ENCODE results near the gene TLE1. TPM values are rescaled to one million over a fixed set of nuclear protein-coding genes. Genes with fewer than 3 reads are reported as not detected.
"Not testable (repeated sequence)": the region's sequence is repeated elsewhere in the genome, so short reads cannot be mapped to it uniquely, and the experiment has no call there.

The TLE1 gene
- total RNA-seq, 6 experiments from 2014 or later, result 6.7 to 15.3 (median 13.0) TPM

- peak overlapping the region; percentile 90 for H3K4me3 Mint-ChIP-seq
- H3K4me1 Mint-ChIP-seq (ENCODE audit: low read depth), result peaks cover 19% of the 10 kb centered on the region
- no peaks in the 10 kb centered on the region for H3K9me3 Mint-ChIP-seq
- TF ChIP-seq, protein P1, sequence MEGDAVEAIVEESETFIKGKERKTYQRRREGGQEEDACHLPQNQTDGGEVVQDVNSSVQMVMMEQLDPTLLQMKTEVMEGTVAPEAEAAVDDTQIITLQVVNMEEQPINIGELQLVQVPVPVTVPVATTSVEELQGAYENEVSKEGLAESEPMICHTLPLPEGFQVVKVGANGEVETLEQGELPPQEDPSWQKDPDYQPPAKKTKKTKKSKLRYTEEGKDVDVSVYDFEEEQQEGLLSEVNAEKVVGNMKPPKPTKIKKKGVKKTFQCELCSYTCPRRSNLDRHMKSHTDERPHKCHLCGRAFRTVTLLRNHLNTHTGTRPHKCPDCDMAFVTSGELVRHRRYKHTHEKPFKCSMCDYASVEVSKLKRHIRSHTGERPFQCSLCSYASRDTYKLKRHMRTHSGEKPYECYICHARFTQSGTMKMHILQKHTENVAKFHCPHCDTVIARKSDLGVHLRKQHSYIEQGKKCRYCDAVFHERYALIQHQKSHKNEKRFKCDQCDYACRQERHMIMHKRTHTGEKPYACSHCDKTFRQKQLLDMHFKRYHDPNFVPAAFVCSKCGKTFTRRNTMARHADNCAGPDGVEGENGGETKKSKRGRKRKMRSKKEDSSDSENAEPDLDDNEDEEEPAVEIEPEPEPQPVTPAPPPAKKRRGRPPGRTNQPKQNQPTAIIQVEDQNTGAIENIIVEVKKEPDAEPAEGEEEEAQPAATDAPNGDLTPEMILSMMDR (IDR thresholded peaks at IDR 0.05), result no peak
- no peaks in the 10 kb centered on the region for H3K36me3 Mint-ChIP-seq (ENCODE audit: low read depth)
- no peak for DNase-seq
- peak overlapping the region; percentile 74 for H3K27ac Mint-ChIP-seq
- H3K27me3 Mint-ChIP-seq (ENCODE audit: insufficient read depth), result peaks cover 9% of the 10 kb centered on the region; the same call in 1 of the 2 replicates
Measured at GRCh38 chr9:81690251-81690851, 1.0 kb upstream of the TLE1 start.

- H3K9me3 Mint-ChIP-seq; H3K27me3 Mint-ChIP-seq (ENCODE audit: insufficient read depth); H3K36me3 Mint-ChIP-seq (ENCODE audit: low read depth): not testable (repeated sequence)
- peak; percentile 25 for DNase-seq
- Mint-ChIP-seq H3K4me3 (peak overlapping the region; percentile 89), H3K4me1 (ENCODE audit: low read depth) (peaks cover 16% of the 10 kb centered on the region), H3K27ac (peak overlapping the region; percentile 82)
Measured at GRCh38 chr9:81689093-81689342, 329 bp downstream of the TLE1 start.

- not testable (repeated sequence) for H3K36me3 Mint-ChIP-seq (ENCODE audit: low read depth); H3K27me3 Mint-ChIP-seq (ENCODE audit: insufficient read depth); H3K9me3 Mint-ChIP-seq; H3K27ac Mint-ChIP-seq
- H3K4me1 Mint-ChIP-seq (ENCODE audit: low read depth), result peaks cover 10% of the 10 kb centered on the region
- H3K4me3 Mint-ChIP-seq, result peak overlapping the region; percentile 89
- DNase-seq, result peak; percentile 16
Measured at GRCh38 chr9:81688262-81689092, 870 bp downstream of the TLE1 start.

DNA sequence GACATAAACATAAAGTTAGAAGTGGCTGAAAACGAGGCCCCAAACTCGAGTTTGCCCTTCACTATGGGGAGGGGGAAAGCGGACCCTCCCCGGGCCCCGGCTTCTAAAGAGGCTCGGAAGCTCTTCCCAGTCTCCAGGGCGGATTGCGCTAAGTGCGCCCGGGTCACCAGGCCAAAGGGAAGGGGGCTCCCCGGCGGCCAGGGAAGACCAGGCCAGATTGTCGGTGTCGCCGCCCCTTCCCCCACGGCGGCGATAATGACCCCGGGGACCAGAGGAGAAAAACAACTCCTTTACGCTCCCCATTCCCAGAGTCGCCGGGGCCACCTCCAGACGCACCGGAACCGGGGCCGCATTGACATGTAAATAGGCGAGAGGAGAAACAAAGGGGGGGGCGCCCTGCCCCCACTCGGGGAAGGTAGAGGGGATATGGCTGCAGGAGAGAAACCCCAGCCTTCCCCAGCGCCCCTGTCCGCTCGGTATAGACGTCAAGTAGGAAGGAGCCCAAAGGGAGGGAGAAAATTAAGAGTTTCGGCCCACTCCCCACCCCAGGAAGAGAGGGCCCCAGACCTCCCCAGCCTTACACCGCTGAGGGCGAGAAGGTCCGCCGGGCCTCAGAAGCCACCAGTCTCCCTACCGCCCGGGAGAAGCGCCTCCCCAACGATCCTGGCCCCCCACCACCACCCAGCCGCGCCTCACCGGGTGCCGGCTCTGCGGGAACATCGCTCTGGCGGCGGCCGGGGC, 1.7 kb downstream of the TLE1 start:
- Mint-ChIP-seq H3K27ac (peak overlapping the region; percentile 73), H3K27me3 (ENCODE audit: insufficient read depth) (peaks cover 3% of the 10 kb centered on the region; the same call in 1 of the 2 replicates), H3K4me1 (ENCODE audit: low read depth) (peaks cover 7% of the 10 kb centered on the region), H3K4me3 (no peak overlapping the region), H3K36me3 (ENCODE audit: low read depth) (no peaks in the 10 kb centered on the region; the same call in 1 of the 2 replicates), H3K9me3 (no peaks in the 10 kb centered on the region)
- TF ChIP-seq, protein P1 (IDR thresholded peaks at IDR 0.05), result no peak
- DNase-seq, result no peak

- TF ChIP-seq, protein P1 (IDR thresholded peaks at IDR 0.05), result peak; percentile 80
- Mint-ChIP-seq H3K4me1 (ENCODE audit: low read depth) (peaks cover 7% of the 10 kb centered on the region), H3K4me3 (no peak overlapping the region), H3K27me3 (ENCODE audit: insufficient read depth) (peaks cover 5% of the 10 kb centered on the region; the same call in 1 of the 2 replicates), H3K36me3 (ENCODE audit: low read depth) (no peaks in the 10 kb centered on the region; the same call in none of the 2 replicates), H3K27ac (peak overlapping the region; percentile 73), H3K9me3 (no peaks in the 10 kb centered on the region)
- peak; percentile 66 for DNase-seq
Measured at GRCh38 chr9:81686614-81687520, 2.5 kb downstream of the TLE1 start.
